ENCODE data around the gene ZSCAN30.

ZSCAN30 gene

DNA sequence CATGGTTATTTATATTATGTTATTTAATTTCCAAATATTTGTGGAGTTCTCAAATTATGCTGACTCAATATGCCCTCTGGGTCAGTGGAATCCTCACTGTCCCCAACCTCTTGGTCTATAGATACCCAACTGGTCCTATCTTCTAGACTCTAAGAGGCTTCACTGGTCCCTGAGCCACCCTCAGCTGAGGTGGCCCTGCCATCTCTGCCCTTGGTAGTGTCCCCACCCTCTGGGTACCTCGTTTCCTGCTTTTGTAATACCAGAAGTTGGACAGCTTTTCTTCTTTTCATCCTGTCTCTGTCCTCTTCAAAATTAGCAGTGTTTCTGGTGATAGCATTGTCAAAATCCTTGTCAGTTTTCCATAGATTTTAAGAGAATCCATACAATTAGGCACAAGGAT lies 11.9 kb downstream of the ZSCAN30 start:
- DNase-seq = no peak

DNA sequence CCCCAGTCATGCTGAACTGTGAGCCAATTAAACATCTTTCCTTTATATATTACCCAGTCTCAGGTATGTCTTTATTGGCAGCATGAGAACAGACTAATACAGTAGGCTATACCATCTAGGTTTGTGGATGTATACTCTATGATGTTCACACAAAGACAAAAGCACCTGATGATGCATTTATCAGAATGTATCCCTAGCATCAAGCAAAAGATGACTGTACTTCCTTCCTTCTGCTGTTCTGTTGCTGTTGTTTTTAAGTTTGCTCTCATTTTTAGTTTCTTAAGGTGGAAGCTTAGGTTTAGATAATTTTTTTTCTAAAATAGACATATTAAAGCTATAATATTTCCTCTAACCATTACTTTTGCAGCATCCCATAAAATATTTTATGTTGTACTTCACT lies 12.4 kb downstream of the ZSCAN30 start:
- DNase-seq = no peak

DNA sequence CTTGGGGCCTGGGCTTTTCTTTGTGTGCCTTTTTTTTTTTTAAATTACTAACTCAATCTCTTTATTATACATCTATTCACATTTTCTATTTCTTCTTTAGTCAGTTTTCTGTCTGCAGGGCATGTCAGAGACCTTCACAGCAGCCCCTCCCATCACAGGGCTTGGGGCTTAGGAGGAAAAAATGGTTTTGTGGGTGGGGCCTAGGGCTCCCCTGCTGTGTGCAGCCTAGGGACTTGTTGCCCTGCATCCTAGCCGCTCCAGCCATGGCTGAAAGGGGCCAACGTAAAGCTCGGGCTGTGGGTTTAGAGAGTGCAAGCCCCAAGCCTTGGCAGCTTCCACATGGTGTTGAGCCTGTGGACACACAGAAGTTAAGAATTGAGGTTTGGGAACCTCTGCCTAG lies 13.8 kb downstream of the ZSCAN30 start:
- DNase-seq = no peak

DNA sequence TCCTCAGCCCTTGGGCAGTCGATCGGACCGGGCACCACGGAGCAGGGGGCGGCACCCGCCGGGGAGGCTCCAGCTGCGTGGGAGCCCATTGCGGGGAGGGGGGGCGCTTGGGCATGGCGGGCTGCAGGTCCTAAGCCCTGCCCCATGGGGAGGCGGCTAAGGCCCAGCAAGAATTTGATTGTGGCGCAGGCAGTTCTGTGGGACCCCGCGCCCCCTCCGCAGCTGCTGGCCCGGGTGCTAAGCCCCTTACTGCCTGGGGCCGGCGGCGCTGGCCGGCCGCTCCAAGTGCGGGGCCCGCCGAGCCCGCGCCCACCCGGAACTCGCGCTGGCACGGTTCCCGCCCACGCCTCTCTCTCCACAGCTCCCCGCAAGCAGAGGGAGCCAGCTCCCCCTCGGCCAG lies 18.4 kb downstream of the ZSCAN30 start:
- no peak for DNase-seq

DNA sequence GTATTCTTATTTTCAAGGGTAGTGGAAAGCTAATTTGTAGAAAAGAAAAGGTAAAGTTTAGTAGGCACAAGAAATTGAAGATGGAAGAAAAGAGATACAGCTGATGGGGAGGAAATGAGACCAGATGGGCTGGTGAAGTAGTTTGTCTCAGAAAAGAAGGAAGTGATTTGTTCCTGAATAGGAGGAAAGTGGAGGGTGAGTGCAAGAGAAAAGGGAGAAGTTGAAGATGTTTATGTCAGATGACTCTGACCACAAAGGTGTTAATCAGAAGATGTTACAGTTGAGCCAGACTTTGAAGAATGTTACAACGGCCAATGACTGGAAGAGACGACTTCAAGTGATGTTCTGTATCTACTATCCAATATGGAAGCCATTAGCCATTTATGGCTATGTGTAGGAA lies 21.2 kb downstream of the ZSCAN30 start:
- no peak for DNase-seq

DNA sequence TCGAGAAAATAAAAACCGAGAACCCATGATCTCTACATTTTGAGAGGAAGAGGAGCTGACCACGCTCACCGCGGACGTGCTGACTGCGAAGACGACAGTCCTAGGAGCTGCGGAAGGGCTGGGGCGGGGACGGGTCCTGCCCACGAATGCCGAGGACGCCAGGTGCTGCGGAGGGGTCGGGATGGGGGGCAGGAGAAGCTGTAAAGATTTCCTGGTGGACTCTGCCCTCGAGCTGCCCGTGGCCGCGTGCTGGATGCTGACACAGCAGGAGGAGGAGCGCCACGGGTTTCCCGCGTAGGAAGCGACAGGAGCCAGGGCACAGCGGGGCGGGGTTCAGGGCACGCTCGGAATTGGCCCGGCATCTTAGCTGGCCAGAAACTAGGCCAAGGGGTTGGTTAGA lies 22.2 kb downstream of the ZSCAN30 start:
- no peak for DNase-seq

DNA sequence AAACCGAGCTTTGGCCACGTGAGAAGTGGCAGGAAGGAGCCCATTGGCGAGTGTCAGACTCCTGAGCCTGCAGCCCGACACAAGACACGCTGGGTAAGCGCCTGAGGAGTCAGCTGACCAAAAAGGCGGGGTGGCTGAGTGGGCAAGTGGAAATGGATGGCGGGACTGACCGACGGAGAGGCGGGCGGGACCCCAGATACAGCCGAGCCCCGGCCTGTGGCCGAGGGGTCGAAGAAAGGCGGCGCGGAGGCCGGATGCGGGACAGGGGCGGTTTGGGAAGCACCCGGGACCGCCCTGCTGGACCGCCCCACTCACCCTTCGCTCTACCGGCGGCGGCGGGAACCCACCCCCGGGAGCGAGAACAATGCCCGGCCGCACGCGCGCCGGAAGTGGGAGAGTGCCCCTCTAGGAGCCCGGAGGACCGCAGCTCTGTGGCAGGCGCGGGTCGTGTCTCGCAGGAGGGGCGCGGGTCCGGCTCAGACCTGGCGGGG lies 22.8 kb downstream of the ZSCAN30 start:
- peak; percentile 3 for DNase-seq

DNA sequence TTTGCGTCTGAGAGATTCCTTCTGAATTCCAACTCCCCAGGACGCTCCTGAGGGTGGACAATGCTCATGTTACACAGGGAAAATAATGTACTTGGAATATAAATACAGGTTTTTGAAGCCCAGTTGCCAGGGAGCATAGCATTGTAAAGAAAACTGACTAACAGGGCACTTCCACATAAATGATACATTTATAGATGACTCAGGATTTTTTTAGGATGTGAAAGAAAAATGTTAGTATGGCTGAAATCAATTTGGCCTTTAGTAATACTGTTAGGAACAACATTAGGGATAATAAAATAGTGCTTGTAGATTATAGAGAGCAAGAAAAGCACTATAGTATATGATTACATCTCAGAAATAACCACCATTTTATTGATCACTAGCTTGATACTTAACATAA lies 25.6 kb downstream of the ZSCAN30 start:
- DNase-seq = no peak

DNA sequence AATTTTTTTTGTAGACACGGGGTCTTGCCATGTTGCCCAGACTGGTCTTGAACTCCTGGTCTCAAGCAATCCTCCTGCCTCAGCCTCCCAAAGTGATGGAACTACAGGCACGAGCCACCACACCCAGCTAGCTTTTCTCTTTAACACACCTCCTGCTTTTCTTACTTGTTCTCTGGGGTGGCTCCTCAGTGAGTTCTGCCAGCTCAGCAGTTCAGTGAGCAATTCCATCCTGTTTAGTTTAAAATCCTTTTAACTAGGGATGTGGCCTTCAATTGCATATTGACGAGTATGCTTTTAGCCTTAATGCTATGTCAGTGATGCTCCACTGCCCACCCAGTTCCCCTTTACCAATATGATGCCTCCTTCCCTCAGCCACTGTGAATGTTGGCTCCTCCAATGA lies 33.1 kb downstream of the ZSCAN30 start:
- no peak for DNase-seq

DNA sequence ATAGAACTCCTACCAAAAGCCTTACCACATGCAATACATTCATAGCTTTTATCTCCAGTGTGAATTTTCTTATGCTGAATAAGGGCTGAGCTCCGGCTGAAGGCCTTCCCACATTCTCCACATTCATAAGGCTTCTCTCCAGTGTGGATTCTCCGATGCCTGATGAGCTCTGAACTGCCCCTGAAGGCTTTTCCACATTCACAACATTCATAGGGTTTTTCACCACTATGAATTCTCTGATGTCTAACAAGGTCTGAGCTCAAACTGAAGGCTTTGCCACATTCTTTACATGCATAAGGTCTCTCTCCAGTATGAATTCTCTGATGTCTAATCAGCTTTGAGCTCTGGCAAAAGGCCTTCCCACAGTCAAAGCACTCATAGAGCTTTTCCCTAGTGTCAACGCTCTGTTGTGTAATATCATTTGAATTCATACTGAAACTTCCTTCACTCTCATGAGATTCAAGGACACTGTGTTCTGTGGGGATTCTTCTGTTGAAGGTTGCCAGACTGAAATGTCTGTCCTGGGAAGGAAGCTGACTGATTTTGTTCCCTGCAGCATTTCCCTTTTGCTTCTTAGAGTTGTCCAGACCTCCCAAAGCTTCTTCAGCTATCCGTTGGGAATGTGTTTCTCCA lies 36.3 kb downstream of the ZSCAN30 start:
- no peak for DNase-seq

DNA sequence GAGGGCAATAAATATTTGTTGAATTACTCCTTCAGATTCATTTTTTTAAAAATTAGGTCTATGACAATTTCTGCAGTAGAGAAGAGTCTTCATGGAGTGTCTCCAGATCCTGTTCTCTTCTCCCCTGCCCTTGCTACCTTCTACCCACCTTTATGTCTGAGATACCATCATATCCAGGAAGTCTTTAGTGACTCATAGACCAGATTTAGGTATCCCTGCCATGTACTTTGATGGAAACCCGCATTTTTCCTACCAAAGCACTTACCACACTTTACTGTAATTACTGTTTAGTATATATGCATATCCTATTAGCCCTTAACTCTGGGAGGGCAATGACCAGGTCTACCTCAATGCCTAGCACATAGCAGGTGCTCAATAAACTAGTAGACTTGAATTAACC lies 37.6 kb downstream of the ZSCAN30 start:
- DNase-seq = no peak

DNA sequence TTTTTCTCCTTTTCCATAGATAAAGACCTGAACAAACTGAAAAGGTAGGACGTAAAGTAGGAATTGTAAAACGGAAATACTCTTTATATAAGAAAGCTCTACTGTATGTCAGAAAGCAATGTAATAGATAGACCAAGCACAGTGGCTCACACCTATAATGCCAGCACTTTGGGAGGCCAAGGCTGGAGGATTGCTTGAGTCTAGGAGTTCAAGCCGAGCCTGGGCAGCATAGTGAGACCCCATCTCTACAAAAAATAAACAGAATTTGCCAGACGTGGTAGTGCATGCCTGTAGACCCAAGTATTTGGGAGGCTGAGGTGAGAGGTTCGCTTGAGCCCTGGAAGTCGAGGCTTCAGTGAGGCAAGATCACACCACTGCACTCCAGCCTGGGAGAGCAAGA lies 41.6 kb downstream of the ZSCAN30 start:
- no peak for DNase-seq

DNA sequence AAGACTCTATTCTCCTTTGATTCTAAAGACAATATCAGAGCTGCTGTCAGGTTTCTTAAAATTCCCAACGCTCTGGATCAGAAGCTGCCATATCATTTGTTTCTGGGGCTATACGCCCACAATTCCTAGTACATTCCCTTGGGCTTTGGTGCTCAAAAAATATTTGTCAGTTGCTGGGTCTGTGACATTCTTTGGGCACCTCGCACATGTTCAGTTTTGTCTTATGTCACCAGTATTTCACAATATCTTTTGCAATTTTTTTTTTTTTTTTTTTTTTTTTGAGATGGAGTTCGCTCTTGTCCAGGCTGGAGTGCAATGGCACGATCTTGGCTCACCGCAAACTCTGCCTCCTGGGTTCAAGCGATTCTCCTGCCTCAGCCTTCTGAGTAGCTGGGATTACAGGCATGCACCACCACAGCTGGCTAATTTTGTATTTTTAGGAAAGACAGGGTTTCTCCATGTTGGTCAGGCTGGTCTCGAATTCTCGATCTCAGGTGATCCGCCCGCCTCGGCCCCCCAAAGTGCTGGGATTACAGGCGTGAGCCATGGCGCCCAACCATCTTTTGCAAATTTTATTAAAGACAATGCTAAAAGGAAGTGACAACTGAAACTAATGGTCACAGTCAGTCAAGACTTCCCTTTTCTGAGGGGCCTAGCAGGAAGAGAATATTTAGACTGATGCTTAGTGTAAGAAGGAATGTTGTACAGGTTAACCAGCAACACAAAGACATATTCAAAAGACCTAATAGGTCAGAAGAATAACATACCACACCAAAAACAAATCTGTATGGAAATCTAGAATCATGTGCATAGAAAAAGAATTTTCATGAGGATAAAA lies 42.4 kb downstream of the ZSCAN30 start:
- DNase-seq = no peak

DNA sequence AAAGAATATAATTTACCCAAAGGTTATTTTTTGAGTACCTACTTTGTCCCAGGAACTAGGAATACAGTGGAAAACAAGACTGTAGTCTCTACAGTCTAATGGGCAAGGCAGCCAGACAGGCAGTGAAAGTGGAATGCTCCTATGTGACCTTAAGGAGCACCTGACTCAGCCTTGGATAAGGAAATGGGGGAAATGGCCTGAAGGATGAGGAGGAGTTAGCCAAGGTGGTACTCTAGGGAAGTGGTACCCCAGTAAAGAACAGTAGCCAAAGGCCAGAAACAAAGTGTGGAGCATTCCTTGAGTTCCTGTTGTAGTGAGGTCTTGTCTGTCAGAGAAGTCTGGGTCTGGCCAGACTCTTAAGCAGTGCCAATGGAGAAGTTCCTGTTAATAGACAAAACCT lies 43.2 kb downstream of the ZSCAN30 start:
- DNase-seq = no peak

DNA sequence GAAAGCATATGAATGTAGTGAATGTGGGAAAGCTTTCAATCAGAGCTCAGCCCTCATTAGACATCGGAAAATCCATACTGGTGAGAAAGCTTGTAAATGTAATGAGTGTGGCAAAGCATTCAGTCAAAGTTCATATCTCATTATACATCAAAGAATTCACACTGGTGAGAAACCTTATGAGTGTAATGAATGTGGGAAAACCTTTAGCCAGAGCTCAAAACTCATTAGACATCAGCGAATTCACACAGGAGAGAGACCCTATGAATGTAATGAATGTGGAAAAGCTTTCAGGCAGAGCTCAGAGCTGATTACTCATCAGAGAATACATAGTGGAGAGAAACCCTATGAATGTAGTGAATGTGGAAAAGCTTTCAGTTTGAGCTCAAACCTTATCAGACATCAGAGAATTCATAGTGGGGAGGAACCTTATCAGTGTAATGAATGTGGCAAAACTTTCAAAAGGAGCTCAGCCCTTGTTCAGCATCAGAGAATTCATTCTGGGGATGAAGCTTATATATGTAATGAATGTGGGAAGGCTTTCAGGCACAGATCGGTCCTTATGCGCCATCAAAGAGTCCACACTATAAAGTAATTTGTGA lies 44.2 kb downstream of the ZSCAN30 start:
- DNase-seq = no peak

DNA sequence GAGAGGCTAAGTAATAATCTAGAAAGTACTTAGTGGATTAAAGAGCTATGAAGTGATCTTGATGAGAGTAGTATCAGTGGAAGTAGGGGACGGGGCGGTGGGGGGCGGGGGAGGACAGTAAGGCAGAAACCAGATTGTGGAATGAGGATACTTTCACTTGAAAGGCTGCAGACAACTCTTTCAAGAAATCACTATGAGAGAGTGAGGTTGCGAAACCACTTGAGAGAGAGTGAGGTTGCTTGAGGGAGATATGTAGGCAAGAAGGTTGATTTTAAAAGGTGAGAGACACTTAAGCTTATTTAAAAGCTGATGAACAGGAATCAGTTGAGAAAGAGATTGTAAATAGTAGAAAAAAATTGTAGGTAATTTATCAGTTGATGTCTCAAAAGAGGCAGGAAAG lies 45.4 kb downstream of the ZSCAN30 start:
- DNase-seq = no peak

DNA sequence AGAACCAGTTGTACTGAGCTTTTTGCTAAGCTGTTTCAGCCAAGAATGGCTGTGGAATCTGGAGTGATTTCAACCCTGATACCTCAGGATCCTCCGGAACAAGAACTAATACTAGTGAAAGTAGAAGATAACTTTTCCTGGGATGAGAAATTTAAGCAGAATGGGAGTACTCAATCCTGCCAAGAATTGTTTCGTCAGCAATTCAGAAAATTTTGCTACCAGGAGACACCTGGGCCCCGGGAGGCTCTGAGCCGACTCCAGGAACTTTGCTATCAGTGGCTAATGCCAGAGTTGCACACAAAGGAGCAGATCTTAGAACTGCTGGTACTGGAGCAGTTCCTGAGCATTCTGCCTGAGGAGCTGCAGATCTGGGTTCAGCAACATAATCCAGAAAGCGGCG lies 47.6 kb downstream of the ZSCAN30 start:
- DNase-seq = no peak

DNA sequence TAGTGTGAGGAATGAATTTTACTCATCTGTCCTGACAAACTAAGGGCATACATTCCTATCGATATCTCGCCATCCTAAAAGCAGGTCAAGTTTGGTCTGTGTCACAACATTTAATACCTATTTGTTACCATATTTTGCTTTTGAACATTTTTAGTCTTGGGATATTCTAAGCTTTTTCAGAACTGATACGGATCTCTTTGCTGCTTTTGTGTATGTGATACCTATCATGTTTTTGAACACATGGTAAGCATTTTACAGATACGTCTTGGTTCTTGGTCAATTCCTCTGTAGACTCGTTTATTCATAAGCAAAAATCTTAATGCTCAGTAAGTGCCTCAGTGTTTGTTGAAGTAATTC lies 48.6 kb downstream of the ZSCAN30 start:
- no peak for DNase-seq

DNA sequence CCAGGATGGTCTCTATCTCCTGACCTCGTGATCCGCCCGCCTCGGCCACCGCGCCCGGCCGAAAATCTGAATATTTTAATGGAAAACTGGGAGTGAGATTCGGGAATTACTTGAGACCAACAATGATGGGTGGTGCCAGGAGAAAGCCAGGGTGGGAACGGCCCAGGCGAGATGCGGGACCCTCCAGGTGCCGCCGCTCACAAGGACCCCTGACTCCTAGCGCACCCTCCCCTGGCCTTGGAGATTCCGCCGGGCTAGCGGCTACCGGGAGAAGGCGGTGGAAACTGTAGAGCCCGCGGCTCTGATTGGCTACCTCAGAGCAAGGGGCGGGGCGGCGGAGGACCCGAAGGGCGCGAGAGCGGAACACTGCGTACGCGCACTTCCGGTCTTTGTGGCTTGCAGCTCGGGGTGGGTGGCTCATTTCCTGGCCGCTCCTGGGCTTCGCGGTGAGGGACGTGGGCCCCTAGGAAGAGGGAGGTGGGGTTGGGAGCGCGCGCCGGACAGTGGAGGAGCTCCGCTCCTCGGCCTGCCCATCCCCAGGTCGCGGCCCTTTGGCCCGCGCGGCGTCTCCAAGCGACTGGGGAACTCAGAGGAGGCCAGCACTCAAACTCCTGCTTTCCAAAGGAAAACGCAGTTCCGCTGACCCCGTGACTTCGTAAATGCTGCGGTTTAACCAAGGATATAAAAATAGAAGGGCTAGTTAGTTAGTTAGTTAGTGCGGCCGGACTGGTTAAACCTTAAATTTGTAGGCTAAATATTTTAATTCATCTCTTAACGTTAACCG lies 49.2 kb downstream of the ZSCAN30 start, which contains the start of gene ZNF397:
Gene ZNF397 (plus strand): TSS at position 371 of the 784 bp plus-strand sequence. CDS start 1,437 bp downstream, outside the sequence.
- peak; percentile 88 for DNase-seq

DNA sequence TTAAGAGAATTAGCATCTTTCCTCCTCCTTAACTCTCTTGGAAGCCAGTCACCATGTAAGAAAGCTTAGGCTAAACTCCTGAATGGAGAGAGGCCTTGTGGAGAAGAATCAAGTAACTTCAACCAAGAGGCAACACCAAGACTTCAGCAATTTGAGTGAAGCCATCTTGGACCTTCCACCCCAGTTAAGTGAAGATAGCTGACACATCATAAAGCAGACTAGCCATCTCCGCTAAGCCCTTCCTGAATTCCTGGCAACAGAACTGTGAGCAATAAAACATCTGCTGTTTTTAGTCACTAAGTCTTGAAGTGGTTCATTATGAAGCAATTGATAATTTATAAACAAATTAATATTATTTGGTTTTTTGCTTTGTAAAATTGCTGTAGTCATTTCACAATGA lies 50.7 kb downstream of the ZSCAN30 start:
- DNase-seq = no peak

DNA sequence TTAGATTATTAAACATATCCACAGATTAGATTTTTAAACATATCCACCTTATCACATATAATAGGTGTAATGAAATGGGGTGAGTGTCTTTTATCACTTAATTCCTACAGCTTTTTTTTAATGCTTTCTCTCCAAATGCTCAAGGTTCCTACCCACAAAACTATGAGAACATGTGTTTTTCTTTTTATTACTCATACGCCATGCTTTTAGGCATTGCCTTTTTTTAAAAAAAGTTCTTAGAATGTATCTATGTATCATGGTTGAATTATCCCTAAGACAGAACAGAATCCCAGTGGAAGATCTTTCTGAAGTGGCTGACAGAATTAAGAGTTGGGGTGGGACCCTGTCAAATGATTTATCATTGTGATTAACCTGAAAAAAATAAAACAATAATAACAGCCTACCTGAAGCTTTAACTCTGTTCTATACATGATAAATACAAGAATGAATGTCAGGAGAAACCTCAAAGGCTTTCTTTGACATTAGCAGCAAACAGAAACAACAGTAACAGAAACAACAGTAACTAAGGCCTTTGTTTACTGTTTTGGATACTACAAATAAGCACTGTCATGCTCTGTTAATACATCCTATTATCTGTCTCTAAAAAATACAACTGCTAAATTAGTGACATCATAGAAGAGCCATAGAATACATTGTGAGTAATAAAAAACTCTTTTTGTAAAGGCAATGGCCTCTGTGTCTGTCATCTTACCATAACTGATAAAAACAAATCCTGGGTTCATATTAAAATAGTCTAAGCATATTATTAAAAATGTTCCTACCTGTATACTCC lies 53.3 kb downstream of the ZSCAN30 start:
- DNase-seq = no peak

DNA sequence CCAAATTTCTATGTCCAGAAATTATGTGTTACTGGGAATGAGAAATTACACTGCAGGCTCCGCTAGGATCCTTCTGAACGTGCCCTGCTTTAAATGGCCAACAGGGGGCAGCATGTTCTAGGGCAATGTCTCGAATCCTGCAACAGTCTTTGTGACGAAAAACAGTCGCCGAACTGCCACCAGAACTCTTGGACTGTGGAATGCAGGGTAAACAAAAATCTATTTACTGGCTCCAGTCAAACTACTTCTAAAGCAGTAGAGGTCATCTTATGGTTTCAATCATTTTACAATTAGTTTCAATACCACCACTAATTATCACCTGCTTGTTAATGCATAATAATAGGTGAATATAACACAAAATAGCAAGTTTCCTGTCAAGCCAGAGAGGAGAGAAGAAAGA lies 59.0 kb downstream of the ZSCAN30 start:
- peak; percentile 43 for DNase-seq
